ENCODE data around the gene SKI. TPM values are rescaled to one million over a fixed set of nuclear protein-coding genes. Genes with fewer than 3 reads are reported as not detected.
A peak's percentile ranks its signal among the peaks of the same experiment; 100 is the strongest.

Gene SKI
- total RNA-seq, 1 donor from 2014 or later: 66.2 TPM

- Histone ChIP-seq H3K27ac (ENCODE audit: low read depth, low read length) (no peak overlapping the region), H4K20me1 (ENCODE audit: insufficient read depth, low read length) (no peaks in the 10 kb centered on the region), H2AFZ (ENCODE audit: low read depth, low read length) (no peak overlapping the region), H3K4me3 (ENCODE audit: insufficient read depth, low read depth, low read length) (no peak overlapping the region), H3K4me1 (ENCODE audit: insufficient read depth, low read length) (peaks cover 21% of the 10 kb centered on the region), H3K9me3 (ENCODE audit: insufficient read depth, low read depth, low read length) (no peaks in the 10 kb centered on the region), H3K36me3 (ENCODE audit: insufficient read depth, low read length) (no peaks in the 10 kb centered on the region), H3K79me2 (ENCODE audit: insufficient read depth, low read length) (no peaks in the 10 kb centered on the region), H3K9ac (ENCODE audit: low read length) (no peak overlapping the region), H3K27me3 (ENCODE audit: insufficient read depth, low read length) (no peaks in the 10 kb centered on the region), H3K4me2 (ENCODE audit: low read length) (no peak overlapping the region)
- Mint-ChIP-seq H3K4me3 (ENCODE audit: unreplicated experiment) (no peak overlapping the region), H3K27ac (ENCODE audit: unreplicated experiment) (no peak overlapping the region), H3K4me1 (ENCODE audit: low read depth, unreplicated experiment) (peaks cover 2% of the 10 kb centered on the region), H3K9me3 (ENCODE audit: unreplicated experiment) (no peaks in the 10 kb centered on the region), H3K27me3 (ENCODE audit: low read depth, unreplicated experiment) (peaks cover 19% of the 10 kb centered on the region), H3K36me3 (ENCODE audit: low read depth, unreplicated experiment) (peaks cover 2% of the 10 kb centered on the region)
- no peak for TF ChIP-seq EZH2 (IDR thresholded peaks at IDR 0.05; ENCODE audit: insufficient read depth, low read length)
- TF ChIP-seq CTCF (IDR thresholded peaks at IDR 0.05; ENCODE audit: insufficient read depth, low read depth, low read length): no peak
- FAIRE-seq (no peak), DNase-seq (ENCODE audit: low read depth) (no peak)
Measured at GRCh38 chr1:2334366-2334765, 106.2 kb downstream of the SKI start.

GRCh38 chr1:2334883-2335534, 106.9 kb downstream of the SKI start:
- Histone ChIP-seq H3K27me3 (ENCODE audit: insufficient read depth, low read length) (no peaks in the 10 kb centered on the region), H3K4me3 (ENCODE audit: insufficient read depth, low read depth, low read length) (no peak overlapping the region), H3K4me2 (ENCODE audit: low read length) (peak overlapping the region; percentile 23), H2AFZ (ENCODE audit: low read depth, low read length) (peak overlapping the region; percentile 32), H3K36me3 (ENCODE audit: insufficient read depth, low read length) (no peaks in the 10 kb centered on the region), H4K20me1 (ENCODE audit: insufficient read depth, low read length) (no peaks in the 10 kb centered on the region), H3K9me3 (ENCODE audit: insufficient read depth, low read depth, low read length) (no peaks in the 10 kb centered on the region), H3K9ac (ENCODE audit: low read length) (no peak overlapping the region), H3K4me1 (ENCODE audit: insufficient read depth, low read length) (peaks cover 17% of the 10 kb centered on the region), H3K27ac (ENCODE audit: low read depth, low read length) (no peak overlapping the region), H3K79me2 (ENCODE audit: insufficient read depth, low read length) (no peaks in the 10 kb centered on the region)
- Mint-ChIP-seq H3K27me3 (ENCODE audit: low read depth, unreplicated experiment) (peaks cover 19% of the 10 kb centered on the region), H3K9me3 (ENCODE audit: unreplicated experiment) (no peaks in the 10 kb centered on the region), H3K4me1 (ENCODE audit: low read depth, unreplicated experiment) (peaks cover 2% of the 10 kb centered on the region), H3K27ac (ENCODE audit: unreplicated experiment) (no peak overlapping the region), H3K36me3 (ENCODE audit: low read depth, unreplicated experiment) (peaks cover 2% of the 10 kb centered on the region), H3K4me3 (ENCODE audit: unreplicated experiment) (no peak overlapping the region)
- DNase-seq (ENCODE audit: low read depth): no peak
- TF ChIP-seq EZH2 (IDR thresholded peaks at IDR 0.05; ENCODE audit: insufficient read depth, low read length) (no peak), CTCF (IDR thresholded peaks at IDR 0.05; ENCODE audit: insufficient read depth, low read depth, low read length) (no peak)
- FAIRE-seq: no peak

DNA sequence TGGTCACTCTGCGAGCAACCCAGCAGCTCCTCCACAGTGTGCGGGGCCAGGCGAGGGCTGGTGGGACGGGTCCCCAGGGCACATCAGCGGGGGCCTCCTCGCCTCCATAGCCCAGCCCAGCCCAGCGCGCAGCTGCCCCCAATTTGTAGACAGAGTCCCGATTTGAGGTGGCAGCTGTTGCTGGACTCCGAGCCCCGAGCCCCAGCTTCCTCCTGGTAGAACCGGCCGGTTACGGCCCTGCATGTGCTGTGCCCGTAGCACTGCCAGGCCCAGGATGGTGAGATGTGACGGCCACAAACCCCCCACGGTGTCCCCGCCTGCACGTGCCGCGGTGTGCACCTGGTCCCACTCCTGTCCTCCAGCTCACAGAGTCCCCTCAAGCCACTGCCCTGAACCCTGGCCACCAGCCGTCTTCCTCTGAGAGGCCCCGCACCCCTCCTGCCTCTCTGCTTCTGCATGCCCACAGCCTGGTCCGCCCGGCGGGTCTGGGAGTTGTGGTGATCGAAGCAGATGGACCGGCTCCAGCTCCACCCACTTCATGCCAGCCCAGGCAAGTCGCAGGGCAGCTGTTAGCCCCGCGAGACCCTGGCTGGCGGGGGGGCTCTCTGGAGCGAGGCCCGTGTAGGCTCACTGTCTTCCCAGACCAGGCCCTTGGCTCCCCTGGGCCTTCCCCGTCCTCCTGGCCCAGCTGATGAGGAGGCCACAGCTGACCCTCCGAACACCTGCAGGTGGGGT, 107.8 kb downstream of the SKI start:
- FAIRE-seq: no peak
- Histone ChIP-seq H3K27me3 (ENCODE audit: insufficient read depth, low read length) (no peaks in the 10 kb centered on the region), H3K9me3 (ENCODE audit: insufficient read depth, low read depth, low read length) (no peaks in the 10 kb centered on the region), H3K9ac (ENCODE audit: low read length) (no peak overlapping the region), H2AFZ (ENCODE audit: low read depth, low read length) (no peak overlapping the region), H3K4me1 (ENCODE audit: insufficient read depth, low read length) (peaks cover 8% of the 10 kb centered on the region), H3K79me2 (ENCODE audit: insufficient read depth, low read length) (no peaks in the 10 kb centered on the region), H3K4me3 (ENCODE audit: insufficient read depth, low read depth, low read length) (no peak overlapping the region), H4K20me1 (ENCODE audit: insufficient read depth, low read length) (no peaks in the 10 kb centered on the region), H3K4me2 (ENCODE audit: low read length) (no peak overlapping the region), H3K36me3 (ENCODE audit: insufficient read depth, low read length) (no peaks in the 10 kb centered on the region), H3K27ac (ENCODE audit: low read depth, low read length) (no peak overlapping the region)
- no peak overlapping the region for H3K4me3 Mint-ChIP-seq (ENCODE audit: unreplicated experiment)
- TF ChIP-seq EZH2 (IDR thresholded peaks at IDR 0.05; ENCODE audit: insufficient read depth, low read length) (no peak), CTCF (IDR thresholded peaks at IDR 0.05; ENCODE audit: insufficient read depth, low read depth, low read length) (no peak)
- H3K4me1 Mint-ChIP-seq (ENCODE audit: low read depth, unreplicated experiment): peaks cover 2% of the 10 kb centered on the region
- H3K36me3 Mint-ChIP-seq (ENCODE audit: low read depth, unreplicated experiment): peaks cover 2% of the 10 kb centered on the region
- no peaks in the 10 kb centered on the region for H3K9me3 Mint-ChIP-seq (ENCODE audit: unreplicated experiment)
- no peak for DNase-seq (ENCODE audit: low read depth)
- no peak overlapping the region for H3K27ac Mint-ChIP-seq (ENCODE audit: unreplicated experiment)
- H3K27me3 Mint-ChIP-seq (ENCODE audit: low read depth, unreplicated experiment): peaks cover 23% of the 10 kb centered on the region

Measured in astrocyte (in vitro differentiated cells and primary cell).